ENCODE measurements around the gene CRTC3. TPM values are rescaled to one million over a fixed set of nuclear protein-coding genes. Genes with fewer than 3 reads are reported as not detected.
A peak's percentile ranks its signal among the peaks of the same experiment; 100 is the strongest.

The CRTC3 gene
- total and polyA plus RNA-seq, 2 donors (not counting 1 experiment from before 2014, with no cell fraction given), result 18.3 to 23.4 TPM

- Histone ChIP-seq H3K27me3 (ENCODE audit: control insufficient read depth, insufficient read depth, low read length) (no peaks in the 10 kb centered on the region), H3K9me3 (ENCODE audit: control insufficient read depth, insufficient read depth, low read depth, low read length) (no peaks in the 10 kb centered on the region), H4K20me1 (ENCODE audit: control insufficient read depth, extremely low read depth, insufficient read depth, low read length) (no peaks in the 10 kb centered on the region), H3K27ac (ENCODE audit: insufficient read depth, low read length) (no peak overlapping the region), H3K4me1 (ENCODE audit: control insufficient read depth, extremely low read depth, insufficient read depth, low read length) (no peaks in the 10 kb centered on the region), H3K4me3 (replicated peaks in 1 of 4; ENCODE audit: control extremely low read depth in 1 of 4, insufficient read depth in 1 of 4, low read depth in 3 of 4, low read length in 4 of 4) (no peak overlapping the region), H3K36me3 (ENCODE audit: control insufficient read depth, insufficient read depth, low read length) (peaks cover 22% of the 10 kb centered on the region), H2AFZ (ENCODE audit: low read length) (no peak overlapping the region), H3K4me2 (ENCODE audit: extremely low read depth, insufficient read depth, low read length) (no peak overlapping the region), H3K79me2 (ENCODE audit: control insufficient read depth, insufficient read depth, low read length) (no peaks in the 10 kb centered on the region), H3K9ac (ENCODE audit: insufficient read depth, low read length) (no peak overlapping the region)
- TF ChIP-seq CTCF (conservative IDR thresholded peaks at IDR 0.05 in 1 of 2, IDR thresholded peaks at IDR 0.05 in 1 of 2; ENCODE audit: low read depth in 1 of 2, low read length in 2 of 2), result no peak
- TF ChIP-seq EZH2 (IDR thresholded peaks at IDR 0.05; ENCODE audit: low read length, missing control alignments), result no peak
- no peak for DNase-seq (ENCODE audit: low read depth in 2 of 2)
These were observed 42.5 kb upstream of the CRTC3 start for GRCh38 chr15:90487186-90487585.

DNA sequence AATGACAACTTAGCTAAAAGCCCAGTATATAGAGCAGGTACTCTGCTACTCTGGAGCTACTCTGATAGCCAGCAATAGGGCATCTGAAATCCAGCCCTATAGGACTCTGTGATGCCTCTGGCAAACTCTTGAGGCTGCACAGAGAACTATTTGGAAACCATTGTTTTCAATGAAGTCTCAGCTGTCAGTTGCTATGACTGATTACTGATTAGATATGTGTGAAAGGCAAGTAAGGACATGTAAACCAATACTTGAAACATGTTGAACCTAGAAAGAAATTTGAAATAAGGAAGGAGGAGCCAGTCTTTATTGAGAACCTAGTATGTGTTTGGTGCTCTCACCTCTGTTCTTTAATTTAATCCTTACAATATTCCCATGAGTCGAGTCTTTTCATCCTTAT lies 40.2 kb upstream of the CRTC3 start:
- Histone ChIP-seq H3K9me3 (ENCODE audit: control insufficient read depth, insufficient read depth, low read depth, low read length) (no peaks in the 10 kb centered on the region), H3K27ac (ENCODE audit: insufficient read depth, low read length) (no peak overlapping the region), H3K79me2 (ENCODE audit: control insufficient read depth, insufficient read depth, low read length) (no peaks in the 10 kb centered on the region), H3K4me3 (replicated peaks in 1 of 4; ENCODE audit: control extremely low read depth in 1 of 4, insufficient read depth in 1 of 4, low read depth in 3 of 4, low read length in 4 of 4) (no peak overlapping the region), H3K36me3 (ENCODE audit: control insufficient read depth, insufficient read depth, low read length) (peaks cover 13% of the 10 kb centered on the region), H2AFZ (ENCODE audit: low read length) (no peak overlapping the region), H3K27me3 (ENCODE audit: control insufficient read depth, insufficient read depth, low read length) (no peaks in the 10 kb centered on the region), H3K4me1 (ENCODE audit: control insufficient read depth, extremely low read depth, insufficient read depth, low read length) (no peaks in the 10 kb centered on the region), H3K4me2 (ENCODE audit: extremely low read depth, insufficient read depth, low read length) (no peak overlapping the region), H4K20me1 (ENCODE audit: control insufficient read depth, extremely low read depth, insufficient read depth, low read length) (no peaks in the 10 kb centered on the region), H3K9ac (ENCODE audit: insufficient read depth, low read length) (no peak overlapping the region)
- TF ChIP-seq CTCF (conservative IDR thresholded peaks at IDR 0.05 in 1 of 2, IDR thresholded peaks at IDR 0.05 in 1 of 2; ENCODE audit: low read depth in 1 of 2, low read length in 2 of 2), result no peak
- TF ChIP-seq EZH2 (IDR thresholded peaks at IDR 0.05; ENCODE audit: low read length, missing control alignments), result no peak
- DNase-seq (ENCODE audit: low read depth in 2 of 2), result no peak

GRCh38 chr15:90489944-90490343 lies 39.8 kb upstream of the CRTC3 start:
- TF ChIP-seq EZH2 (IDR thresholded peaks at IDR 0.05; ENCODE audit: low read length, missing control alignments) (no peak), CTCF (conservative IDR thresholded peaks at IDR 0.05 in 1 of 2, IDR thresholded peaks at IDR 0.05 in 1 of 2; ENCODE audit: low read depth in 1 of 2, low read length in 2 of 2) (no peak)
- Histone ChIP-seq H2AFZ (ENCODE audit: low read length) (no peak overlapping the region), H3K9me3 (ENCODE audit: control insufficient read depth, insufficient read depth, low read depth, low read length) (no peaks in the 10 kb centered on the region), H4K20me1 (ENCODE audit: control insufficient read depth, extremely low read depth, insufficient read depth, low read length) (no peaks in the 10 kb centered on the region), H3K27ac (ENCODE audit: insufficient read depth, low read length) (no peak overlapping the region), H3K79me2 (ENCODE audit: control insufficient read depth, insufficient read depth, low read length) (no peaks in the 10 kb centered on the region), H3K4me2 (ENCODE audit: extremely low read depth, insufficient read depth, low read length) (no peak overlapping the region), H3K36me3 (ENCODE audit: control insufficient read depth, insufficient read depth, low read length) (peaks cover 13% of the 10 kb centered on the region), H3K4me3 (replicated peaks in 1 of 4; ENCODE audit: control extremely low read depth in 1 of 4, insufficient read depth in 1 of 4, low read depth in 3 of 4, low read length in 4 of 4) (no peak overlapping the region), H3K4me1 (ENCODE audit: control insufficient read depth, extremely low read depth, insufficient read depth, low read length) (no peaks in the 10 kb centered on the region), H3K9ac (ENCODE audit: insufficient read depth, low read length) (no peak overlapping the region), H3K27me3 (ENCODE audit: control insufficient read depth, insufficient read depth, low read length) (no peaks in the 10 kb centered on the region)
- peak in 1 of 2 donors; percentile 17 for DNase-seq (ENCODE audit: low read depth in 2 of 2)

Measured in fibroblast of lung (primary cell).